Femur (tissue), 1 donor: ENCODE data around the gene C2orf78.

ENCODE experiments used
- DNase-seq: peaks from one replicate; pipeline ENCODE4 v3.0.0-alpha.2; 2017

The C2orf78 gene

DNA sequence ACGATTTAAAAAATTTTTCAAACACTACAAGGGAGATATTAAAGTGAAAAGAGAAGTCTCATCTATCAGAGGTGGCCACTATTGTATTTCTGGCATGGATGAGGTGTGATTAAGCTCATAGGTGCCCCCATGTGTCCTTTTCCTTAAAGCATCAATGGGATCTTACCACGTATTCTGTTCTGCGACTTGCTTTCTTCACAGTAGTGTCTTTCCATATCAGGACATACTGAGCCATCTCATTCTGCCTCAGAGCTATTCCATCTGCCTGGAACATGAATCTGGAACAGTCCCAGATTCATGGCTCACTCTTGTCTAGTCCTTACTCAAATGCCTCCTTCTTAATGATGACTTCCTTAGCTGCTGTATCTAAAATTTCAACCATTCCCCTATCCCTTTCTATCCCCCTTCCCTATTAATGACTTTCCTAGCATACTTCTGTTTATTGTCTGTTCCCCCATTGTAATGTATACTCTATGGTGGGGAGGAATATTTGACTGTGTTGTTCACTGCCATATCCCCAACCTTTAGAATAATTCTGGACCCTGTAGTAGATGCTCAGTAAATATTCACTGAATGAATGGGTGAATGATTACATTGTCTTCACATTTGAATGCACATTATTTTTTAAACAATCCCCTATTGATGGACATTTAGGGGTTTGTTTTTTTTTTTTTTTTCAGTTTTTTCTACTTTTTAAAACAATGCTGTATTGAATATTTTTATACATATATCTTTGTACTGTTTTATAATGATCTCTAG is 55.8 kb downstream of the C2orf78 start:
- no peak for DNase-seq

DNA sequence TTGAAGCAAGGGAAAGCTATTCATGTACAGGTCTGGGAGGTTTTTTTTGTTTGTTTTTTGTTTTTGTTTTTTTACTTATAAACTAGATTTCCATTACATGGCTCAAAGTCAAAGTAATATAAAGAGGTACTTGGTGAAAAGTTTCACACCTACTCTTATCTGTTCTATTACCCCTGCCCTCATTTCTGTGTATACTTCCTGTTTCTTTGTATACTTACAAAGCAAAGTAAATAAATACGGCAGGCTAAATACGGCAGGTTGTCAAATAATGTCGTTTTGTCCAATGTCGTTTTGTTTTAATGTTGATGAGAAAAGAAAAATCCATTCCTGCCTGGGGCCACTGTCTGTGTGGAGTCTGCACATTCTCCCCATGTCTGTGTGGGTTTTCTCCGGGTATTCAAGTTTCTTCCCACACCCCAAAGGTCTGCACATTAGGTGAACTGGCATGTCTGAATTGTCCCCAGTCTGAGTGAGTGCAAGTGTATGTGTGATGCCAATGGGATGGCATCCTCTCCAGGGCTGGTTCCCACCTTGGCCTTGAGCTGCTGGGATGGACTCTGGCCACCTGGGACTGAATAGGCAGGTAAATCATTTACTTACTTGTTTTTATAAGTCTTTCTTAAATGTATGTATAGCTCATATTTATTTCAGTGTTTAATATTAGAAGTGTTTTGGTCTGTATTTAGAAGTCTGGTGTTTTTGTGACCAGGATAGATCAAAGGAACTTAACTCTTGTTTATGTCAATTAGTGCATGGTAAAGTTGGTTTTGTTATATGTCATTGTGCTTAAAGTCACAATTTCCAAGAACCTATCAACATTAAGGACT is 58.1 kb downstream of the C2orf78 start:
- DNase-seq: no peak

DNA sequence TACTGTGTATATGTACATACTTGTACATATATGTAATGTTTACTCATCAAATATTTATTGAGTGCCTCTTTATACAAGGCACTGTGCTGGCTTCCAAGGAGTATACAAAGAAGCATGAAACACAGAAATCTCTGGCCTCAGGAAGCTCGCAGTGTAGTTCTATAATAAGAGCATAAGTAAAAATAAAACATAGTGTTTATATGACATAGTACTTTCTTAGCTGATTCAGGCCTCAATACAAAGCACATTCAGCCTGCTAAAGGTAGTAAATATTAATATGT is 58.7 kb downstream of the C2orf78 start:
- no peak for DNase-seq

DNA sequence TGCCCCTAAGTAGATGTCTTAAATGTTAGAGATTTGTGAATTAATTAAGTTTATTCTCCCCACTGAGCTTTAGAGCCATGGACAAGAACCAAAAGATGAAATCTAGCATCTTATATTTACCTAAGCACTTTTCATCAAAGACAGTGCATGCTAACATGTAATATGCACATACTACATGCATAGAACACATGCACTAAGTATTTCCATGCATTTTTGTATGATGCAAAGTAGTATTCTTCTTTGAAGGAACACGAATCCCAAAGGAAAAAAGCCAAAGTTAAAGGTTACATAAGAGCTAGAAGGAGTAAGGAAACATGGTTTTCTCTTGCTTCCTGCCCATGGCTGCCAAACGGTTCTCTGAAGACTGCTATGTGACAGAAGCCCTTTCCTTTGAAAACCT is 60.1 kb downstream of the C2orf78 start:
- DNase-seq: no peak

DNA sequence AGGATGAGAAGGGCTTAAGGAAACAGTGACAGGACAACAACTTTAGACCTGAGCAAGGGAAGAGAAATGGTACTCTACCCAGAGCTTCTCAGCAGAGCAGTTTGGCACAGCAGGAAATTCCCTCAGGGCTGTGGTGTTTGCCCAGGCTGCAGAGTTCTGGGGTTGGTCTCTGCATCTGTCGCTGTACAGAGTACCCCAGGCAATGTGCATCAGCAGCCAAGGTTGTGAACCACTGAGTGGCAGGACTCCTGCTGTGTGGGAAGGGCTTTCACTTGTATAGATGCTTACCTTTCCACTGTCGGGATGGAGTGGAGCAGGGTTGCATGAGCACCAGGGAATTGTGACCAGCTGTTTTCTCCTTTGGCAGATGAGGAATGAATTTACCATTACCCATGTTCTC is 66.0 kb downstream of the C2orf78 start:
- DNase-seq: no peak

DNA sequence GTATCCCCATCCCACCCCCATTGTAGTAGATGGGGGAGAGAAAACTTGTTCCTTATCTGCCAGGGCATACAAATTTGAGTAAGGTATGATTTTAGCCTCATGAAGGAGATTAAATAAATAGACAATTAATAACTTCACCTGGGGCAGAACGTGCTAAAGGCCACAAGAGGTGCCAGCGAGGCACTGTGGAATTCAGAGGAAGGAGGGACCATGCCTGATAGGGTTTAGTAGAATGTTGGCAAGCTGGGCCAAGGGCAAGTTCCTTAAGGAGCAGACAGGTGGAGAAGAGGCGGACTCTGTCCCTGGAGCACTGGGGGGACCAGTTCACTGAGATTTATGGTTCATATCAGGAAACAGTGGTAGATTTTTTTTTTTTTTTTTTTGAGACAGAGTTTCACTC is 67.3 kb downstream of the C2orf78 start:
- no peak for DNase-seq

DNA sequence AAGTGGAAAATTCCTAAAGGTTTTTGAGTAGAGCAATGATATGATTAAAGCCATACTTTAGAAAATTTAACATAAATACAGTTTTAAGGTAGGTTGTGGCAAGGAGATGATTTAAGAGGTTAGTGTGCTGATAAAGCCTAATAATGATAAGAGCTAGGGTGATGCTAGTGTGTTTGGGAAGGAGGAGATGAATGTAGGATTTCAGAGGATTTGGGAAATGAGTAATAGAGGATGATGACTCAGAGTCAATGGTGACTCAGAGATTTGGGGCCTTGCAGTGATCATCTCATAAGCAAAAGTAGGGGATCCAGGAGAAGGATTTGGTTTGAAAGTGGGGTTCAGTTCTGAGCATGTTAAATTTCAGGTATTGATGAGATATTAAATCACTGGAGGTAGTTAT is 68.0 kb downstream of the C2orf78 start:
- no peak for DNase-seq

DNA sequence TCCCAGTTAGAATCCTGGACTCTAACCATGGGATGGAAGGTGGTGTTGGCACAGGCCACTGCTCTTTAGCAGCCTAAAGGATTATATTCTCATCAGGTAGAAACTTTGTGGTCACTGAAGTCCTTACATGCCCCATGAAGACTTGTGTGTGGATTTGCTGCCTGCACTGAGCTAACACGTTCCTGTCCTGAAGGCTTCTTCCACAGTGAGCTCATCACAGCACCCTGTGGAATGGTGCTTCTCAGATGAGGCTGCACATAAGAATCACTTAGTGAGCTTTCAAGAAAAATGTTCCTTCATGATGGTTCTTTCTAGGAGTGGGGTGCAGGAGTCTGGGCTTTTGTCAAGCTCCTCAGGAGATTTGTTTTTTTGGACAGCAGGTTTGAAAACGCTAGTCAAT is 71.5 kb downstream of the C2orf78 start:
- no peak for DNase-seq

DNA sequence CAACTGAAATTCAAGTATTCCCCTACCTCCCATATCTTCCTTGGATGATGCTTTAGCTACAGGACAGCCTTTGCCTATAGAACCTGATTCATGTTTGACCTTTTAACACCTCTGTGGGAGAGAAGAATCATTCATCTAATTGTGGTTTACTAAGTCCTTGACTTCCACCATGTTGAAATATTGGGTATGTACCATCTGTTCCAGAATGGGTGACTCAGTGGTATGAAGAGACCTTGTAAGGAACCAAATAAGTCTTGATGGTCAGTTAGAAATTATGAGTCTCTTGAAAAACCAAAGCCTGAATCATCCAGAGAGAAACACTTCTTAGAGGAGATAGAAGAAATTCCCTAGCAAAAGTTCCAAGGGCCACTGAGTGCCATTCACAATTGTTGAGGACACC is 72.2 kb downstream of the C2orf78 start:
- no peak for DNase-seq

DNA sequence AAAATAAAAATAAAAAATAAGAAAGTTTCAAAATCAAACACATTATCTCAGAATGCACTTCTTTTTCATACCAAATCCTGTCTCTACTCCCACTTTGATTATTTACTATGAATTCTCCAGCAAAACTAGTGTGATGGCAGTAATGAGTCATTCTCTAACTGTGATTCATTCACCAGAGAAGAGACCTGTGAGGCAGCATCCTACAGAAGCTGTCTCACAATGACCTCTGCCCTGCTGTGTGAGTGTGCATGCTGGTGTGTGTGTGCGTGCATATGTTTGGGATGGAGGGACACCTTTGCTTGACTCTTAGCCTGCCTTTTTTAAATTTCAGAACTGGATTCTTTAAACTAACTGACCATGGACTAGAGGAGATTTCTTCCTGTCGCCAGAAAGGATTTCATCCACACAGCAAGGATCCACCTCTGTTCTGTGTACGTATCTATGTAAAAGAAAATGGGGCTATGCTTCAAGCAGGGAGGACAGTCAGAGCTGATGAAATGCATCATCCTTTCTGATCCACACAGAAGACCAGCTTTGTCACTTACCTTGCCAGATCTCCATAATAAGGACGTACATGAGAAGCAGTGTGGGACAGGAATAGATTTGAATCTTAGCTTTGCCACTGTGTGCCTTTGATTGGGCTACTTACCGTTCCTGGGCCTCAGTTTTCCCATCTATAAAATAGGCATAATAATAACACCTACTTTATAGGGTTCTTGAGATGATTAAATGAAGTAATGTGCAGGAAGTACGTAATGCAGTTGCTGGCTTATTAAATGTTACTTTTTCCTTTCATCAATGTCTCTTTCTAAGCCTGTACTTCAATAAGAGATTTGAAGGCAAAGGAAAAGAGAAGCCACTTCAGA is 76.0 kb downstream of the C2orf78 start:
- DNase-seq: no peak

DNA sequence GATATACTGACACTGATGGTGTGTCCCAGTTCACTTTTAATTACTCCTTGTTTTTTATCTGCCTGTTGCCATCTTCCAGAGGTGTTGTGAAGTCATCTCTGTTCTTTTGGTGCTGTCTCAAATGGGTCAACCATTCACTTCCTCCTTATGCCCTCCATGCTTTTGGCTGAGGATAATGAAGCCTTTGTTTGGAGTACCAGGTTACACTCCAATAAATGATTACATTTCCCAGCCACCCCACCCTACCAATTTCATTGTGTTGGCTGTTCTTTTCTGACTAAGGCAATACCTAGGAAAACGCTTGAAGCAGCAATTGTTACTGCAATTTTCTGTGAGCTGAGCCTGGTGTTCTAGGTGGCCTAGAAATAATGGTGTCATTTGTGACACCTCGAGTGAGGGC is 79.0 kb downstream of the C2orf78 start:
- DNase-seq: no peak
